H9 (cell line): ENCODE measurements around the gene MBD2. TPM values are rescaled to one million over a fixed set of nuclear protein-coding genes. Genes with fewer than 3 reads are reported as not detected.

ENCODE experiments used
- DNase-seq: peaks from one replicate; pipeline ENCODE4 v3.0.0-alpha.2; 2017
- H2AFZ ChIP-seq: one replicate; pipeline ENCODE4 v1.6.1; 2013; ENCODE audit warnings: mild to moderate bottlenecking, low read length, control low read depth, moderate library complexity
- H2AK5ac ChIP-seq: 2 replicates; pipeline ENCODE4 v1.6.1; 2013; ENCODE audit warnings: low read length, control low read depth, mixed read lengths; ENCODE audit not compliant: insufficient read length
- H2BK120ac ChIP-seq: one replicate; pipeline ENCODE4 v1.6.1; 2013; ENCODE audit warnings: low read depth, mild to moderate bottlenecking, low read length, control low read depth, inconsistent platforms; ENCODE audit not compliant: poor library complexity, severe bottlenecking
- H2BK12ac ChIP-seq: 2 replicates; pipeline ENCODE4 v1.6.1; 2013; ENCODE audit warnings: low read length, control low read depth, mixed read lengths, low read depth; ENCODE audit not compliant: insufficient read length
- H2BK15ac ChIP-seq: 2 replicates; pipeline ENCODE4 v1.6.1; 2013; ENCODE audit warnings: low read depth, low read length, control low read depth
- H2BK20ac ChIP-seq: one replicate; pipeline ENCODE4 v1.6.1; 2013; ENCODE audit warnings: low read depth, mild to moderate bottlenecking, low read length, control low read depth, inconsistent platforms; ENCODE audit not compliant: poor library complexity, severe bottlenecking
- H2BK5ac ChIP-seq: 2 replicates; pipeline ENCODE4 v1.6.1; 2013; ENCODE audit warnings: low read length, control low read depth, mixed read lengths; ENCODE audit not compliant: insufficient read length
- H3K14ac ChIP-seq: 2 replicates; pipeline ENCODE4 v1.6.1; 2013; ENCODE audit warnings: low read length, control low read depth; ENCODE audit not compliant: insufficient read depth
- H3K18ac ChIP-seq: 2 replicates; pipeline ENCODE4 v1.6.1; 2013; ENCODE audit warnings: low read depth, mild to moderate bottlenecking, mixed read lengths, low read length, control low read depth; ENCODE audit not compliant: insufficient read length
- H3K23ac ChIP-seq: 2 replicates; pipeline ENCODE4 v1.6.1; 2013; ENCODE audit warnings: low read length, control low read depth, mixed read lengths, low read depth; ENCODE audit not compliant: insufficient read length
- H3K23me2 ChIP-seq: 2 replicates; pipeline ENCODE4 v1.6.1; 2013; ENCODE audit warnings: low read depth, mild to moderate bottlenecking, mixed read lengths, low read length, control low read depth; ENCODE audit not compliant: insufficient read length, poor library complexity, severe bottlenecking
- H3K27ac ChIP-seq: 2 replicates; pipeline ENCODE4 v1.5.1; 2013; ENCODE audit warnings: low read length, control low read depth, mixed read lengths, low read depth; ENCODE audit not compliant: insufficient read length
- H3K27me3 ChIP-seq: 2 replicates; pipeline ENCODE4 v1.6.1; 2013; ENCODE audit warnings: low read length, control low read depth, inconsistent platforms; ENCODE audit not compliant: insufficient read depth
- H3K4ac ChIP-seq: 2 replicates; pipeline ENCODE4 v1.6.1; 2013; ENCODE audit warnings: low read depth, mild to moderate bottlenecking, control low read depth, inconsistent platforms, low read length, moderate library complexity
- H3K4me1 ChIP-seq: 2 replicates; pipeline ENCODE4 v1.6.1; 2013; ENCODE audit warnings: low read length, control low read depth, inconsistent platforms; ENCODE audit not compliant: insufficient read depth
- H3K4me2 ChIP-seq: 2 replicates; pipeline ENCODE4 v1.6.1; 2013; ENCODE audit warnings: low read length, control low read depth, mixed read lengths; ENCODE audit not compliant: insufficient read length, insufficient read depth
- H3K56ac ChIP-seq: 2 replicates; pipeline ENCODE4 v1.6.1; 2013; ENCODE audit warnings: low read depth, mild to moderate bottlenecking, mixed read lengths, low read length, control low read depth; ENCODE audit not compliant: insufficient read length
- H3K79me1 ChIP-seq: 2 replicates; pipeline ENCODE4 v1.6.1; 2013; ENCODE audit warnings: low read depth, mild to moderate bottlenecking, moderate library complexity, low read length, control low read depth, inconsistent platforms; ENCODE audit not compliant: insufficient read depth, poor library complexity, severe bottlenecking
- H3K79me2 ChIP-seq: 2 replicates; pipeline ENCODE4 v1.6.1; 2013; ENCODE audit warnings: low read length, control low read depth, inconsistent platforms; ENCODE audit not compliant: insufficient read depth
- H3K9ac ChIP-seq: 2 replicates; pipeline ENCODE4 v1.6.1; 2013; ENCODE audit warnings: low read length, control low read depth, mixed read lengths; ENCODE audit not compliant: insufficient read length; ENCODE audit errors: extremely low read depth
- H3K9me3 ChIP-seq: one replicate; pipeline ENCODE4 v1.6.1; 2013; ENCODE audit warnings: low read depth, low read length, inconsistent platforms; ENCODE audit not compliant: control insufficient read depth
- H3T11ph ChIP-seq: one replicate; pipeline ENCODE4 v1.6.1; 2013; ENCODE audit warnings: mild to moderate bottlenecking, low read length, control low read depth, inconsistent platforms
- H4K20me1 ChIP-seq: one replicate; pipeline ENCODE4 v1.6.1; 2013; ENCODE audit not compliant: control insufficient read depth, insufficient read length, insufficient read depth
- H4K5ac ChIP-seq: 2 replicates; pipeline ENCODE4 v1.6.1; 2013; ENCODE audit warnings: low read depth, mild to moderate bottlenecking, mixed read lengths, low read length, control low read depth; ENCODE audit not compliant: insufficient read length
- H4K8ac ChIP-seq: replicated peaks from 2 replicates; pipeline ENCODE4 v1.6.1; 2013; ENCODE audit warnings: low read length, control low read depth, mixed read lengths, low read depth; ENCODE audit not compliant: insufficient read length
- H4K91ac ChIP-seq: 2 replicates; pipeline ENCODE4 v1.6.1; 2013; ENCODE audit warnings: low read depth, mild to moderate bottlenecking, moderate library complexity, mixed read lengths, low read length, control low read depth; ENCODE audit not compliant: insufficient read length
- H3K27ac Mint-ChIP-seq, 3 experiments: 2 replicates in 2 of 3; 3 replicates in 1 of 3; pipeline ENCODE4 v1.8.0; 2020 to 2021; ENCODE audit warnings: mixed read lengths in 3 of 3, mild to moderate bottlenecking in 1 of 3, moderate library complexity in 1 of 3
- H3K27me3 Mint-ChIP-seq: 2 replicates; pipeline ENCODE4 v1.8.0; 2021; ENCODE audit warnings: low read depth, mild to moderate bottlenecking, moderate library complexity, mixed read lengths
- H3K36me3 Mint-ChIP-seq, 3 experiments: 2 replicates in 2 of 3; 3 replicates in 1 of 3; pipeline ENCODE4 v1.8.0; 2020 to 2021; ENCODE audit warnings: low read depth in 3 of 3, mixed read lengths in 3 of 3; ENCODE audit not compliant: insufficient read depth in 1 of 3
- H3K4me1 Mint-ChIP-seq, 2 experiments: 2 replicates each; pipeline ENCODE4 v1.8.0; 2020; ENCODE audit warnings: mixed read lengths in 2 of 2
- H3K4me3 Mint-ChIP-seq, 2 experiments: 2 replicates in 1 of 2; 3 replicates in 1 of 2; pipeline ENCODE4 v1.8.0; 2020 to 2021; ENCODE audit warnings: mild to moderate bottlenecking in 2 of 2, mixed read lengths in 2 of 2, moderate library complexity in 1 of 2
- H3K9me3 Mint-ChIP-seq, 2 experiments: 2 replicates in 1 of 2; 3 replicates in 1 of 2; pipeline ENCODE4 v1.8.0; 2020; ENCODE audit warnings: mild to moderate bottlenecking in 2 of 2, mixed read lengths in 2 of 2, moderate library complexity in 1 of 2
- total RNA-seq: library from RNA; stranded (reverse); gene quantifications from 2 replicates; pipeline ENCODE4 v1.2.1, GENCODE V29; 2021
- TF ChIP-seq, protein P1 (sequence below): fragments of 200-600 bp; sonication (generic); conservative IDR thresholded peaks from 3 replicates; pipeline ENCODE4 v1.8.0; 2021; ENCODE audit warnings: antibody characterized with exemption, mild to moderate bottlenecking

The MBD2 gene
- total RNA-seq, 1 experiment from 2014 or later, result 34.0 TPM

DNA sequence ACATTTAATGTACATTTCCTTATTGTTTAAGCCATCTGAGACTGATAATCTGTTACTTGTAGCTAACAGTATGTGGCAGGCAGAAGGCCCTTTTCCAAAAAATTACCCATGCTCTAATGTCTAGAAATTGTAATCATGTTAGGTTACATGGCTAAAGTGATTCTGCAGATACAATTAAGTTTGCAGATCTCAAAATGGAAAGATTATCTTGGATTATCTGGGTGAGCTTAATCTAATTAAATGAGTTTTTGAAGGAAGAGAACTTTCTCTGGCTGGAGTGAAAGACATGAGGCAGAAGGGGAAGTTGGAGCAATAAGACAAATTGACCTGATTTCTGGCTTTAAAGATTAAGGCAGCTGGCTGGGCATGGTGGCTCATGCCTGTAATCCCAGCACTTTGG is 76.3 kb downstream of the MBD2 start:
- no peaks in the 10 kb centered on the region for H3K9me3 ChIP-seq
- H2BK120ac ChIP-seq, result no peak overlapping the region
- H3K27me3 ChIP-seq, result no peaks in the 10 kb centered on the region
- no peak overlapping the region for H3K4me2 ChIP-seq
- H3K18ac ChIP-seq, result no peak overlapping the region
- H3K9me3 Mint-ChIP-seq, result peaks cover 7 to 10% of the 10 kb centered on the region in 2 experiments
- no peaks in the 10 kb centered on the region for H3K27me3 Mint-ChIP-seq
- H3K23ac ChIP-seq, result no peak overlapping the region
- no peak overlapping the region for H2BK12ac ChIP-seq
- no peaks in the 10 kb centered on the region for H3K79me2 ChIP-seq
- H2AK5ac ChIP-seq, result no peak overlapping the region
- no peak overlapping the region for H2BK5ac ChIP-seq
- H4K8ac ChIP-seq, result no peak overlapping the region
- H3K9ac ChIP-seq, result no peak overlapping the region
- no peak overlapping the region for H3K4me3 Mint-ChIP-seq
- peaks cover 2% of the 10 kb centered on the region for H4K20me1 ChIP-seq
- H4K91ac ChIP-seq, result no peak overlapping the region
- TF ChIP-seq, protein P1, sequence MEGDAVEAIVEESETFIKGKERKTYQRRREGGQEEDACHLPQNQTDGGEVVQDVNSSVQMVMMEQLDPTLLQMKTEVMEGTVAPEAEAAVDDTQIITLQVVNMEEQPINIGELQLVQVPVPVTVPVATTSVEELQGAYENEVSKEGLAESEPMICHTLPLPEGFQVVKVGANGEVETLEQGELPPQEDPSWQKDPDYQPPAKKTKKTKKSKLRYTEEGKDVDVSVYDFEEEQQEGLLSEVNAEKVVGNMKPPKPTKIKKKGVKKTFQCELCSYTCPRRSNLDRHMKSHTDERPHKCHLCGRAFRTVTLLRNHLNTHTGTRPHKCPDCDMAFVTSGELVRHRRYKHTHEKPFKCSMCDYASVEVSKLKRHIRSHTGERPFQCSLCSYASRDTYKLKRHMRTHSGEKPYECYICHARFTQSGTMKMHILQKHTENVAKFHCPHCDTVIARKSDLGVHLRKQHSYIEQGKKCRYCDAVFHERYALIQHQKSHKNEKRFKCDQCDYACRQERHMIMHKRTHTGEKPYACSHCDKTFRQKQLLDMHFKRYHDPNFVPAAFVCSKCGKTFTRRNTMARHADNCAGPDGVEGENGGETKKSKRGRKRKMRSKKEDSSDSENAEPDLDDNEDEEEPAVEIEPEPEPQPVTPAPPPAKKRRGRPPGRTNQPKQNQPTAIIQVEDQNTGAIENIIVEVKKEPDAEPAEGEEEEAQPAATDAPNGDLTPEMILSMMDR, result no peak
- H3K4me1 ChIP-seq, result no peaks in the 10 kb centered on the region; the same call in 1 of the 2 replicates
- H3K56ac ChIP-seq, result no peak overlapping the region
- H3T11ph ChIP-seq, result no peak overlapping the region
- H2BK20ac ChIP-seq, result no peak overlapping the region
- H3K36me3 Mint-ChIP-seq, result peaks cover 0 to 9% (median 0%) of the 10 kb centered on the region in 3 experiments; a peak in 3 of 7 replicates
- H3K23me2 ChIP-seq, result no peaks in the 10 kb centered on the region
- H3K27ac ChIP-seq, result no peak overlapping the region
- H3K4ac ChIP-seq, result no peak overlapping the region
- no peak overlapping the region for H2BK15ac ChIP-seq
- H2AFZ ChIP-seq, result no peak overlapping the region
- H3K27ac Mint-ChIP-seq, result no peak overlapping the region
- peaks cover 20 to 22% of the 10 kb centered on the region in 2 experiments for H3K4me1 Mint-ChIP-seq
- H3K79me1 ChIP-seq, result no peaks in the 10 kb centered on the region
- no peak for DNase-seq
- no peak overlapping the region for H4K5ac ChIP-seq
- H3K14ac ChIP-seq, result no peak overlapping the region
